ENCODE measurements around the gene GZF1. TPM values are rescaled to one million over a fixed set of nuclear protein-coding genes. Genes with fewer than 3 reads are reported as not detected.

The GZF1 gene
- total and polyA plus RNA-seq, 12 donors, result 8.6 to 42.7 (median 27.1) TPM

GRCh38 chr20:23417861-23418260 is 55.9 kb downstream of the GZF1 start:
- Histone ChIP-seq H3K27ac (peak overlapping the region in 3 of 10 donors; percentile 11 to 26 (median 17)), H3K27me3 (no peaks in the 10 kb centered on the region), H3K9me3 (peaks cover 0 to 3% (median 0%) of the 10 kb centered on the region in 11 donors), H3K4me1 (peaks cover 0 to 64% (median 30%) of the 10 kb centered on the region in 9 donors), H3K36me3 (no peaks in the 10 kb centered on the region), H3K4me3 (no peak overlapping the region)
- no peak for TF ChIP-seq CTCF (IDR thresholded peaks at IDR 0.05)
- no peak for ATAC-seq
- DNase-seq, result no peak
- intact Hi-C loops (cut with DNase I), result loop anchor here in 5 of 10 donors (5.0 to 10.0 kb wide), 4 partner anchors 51 to 1627 kb away; partner anchors contain the start of gene GZF1 (in 3 of the 5)

GRCh38 chr20:23419657-23419994 is 57.6 kb downstream of the GZF1 start:
- Histone ChIP-seq H3K36me3 (no peaks in the 10 kb centered on the region), H3K4me1 (peaks cover 0 to 48% (median 30%) of the 10 kb centered on the region in 9 donors), H3K27ac (peak overlapping the region in 9 of 10 donors; percentile 90 to 95 (median 94)), H3K9me3 (no peaks in the 10 kb centered on the region), H3K4me3 (peak overlapping the region in 9 of 10 donors; percentile 84 to 98 (median 95)), H3K27me3 (no peaks in the 10 kb centered on the region)
- 18 to 27% methylated on average over 5 of the region's 5 CpGs for WGBS, 2 donors
- no peak for TF ChIP-seq CTCF (IDR thresholded peaks at IDR 0.05)
- intact Hi-C loops (cut with DNase I), result loop anchor here in 5 of 10 donors (5.0 to 10.0 kb wide), 4 partner anchors 52 to 1625 kb away; partner anchors contain the start of gene GZF1 (in 3 of the 5)
- no peak for DNase-seq
- no peak for ATAC-seq

- H3K27me3 ChIP-seq, result peaks cover 0 to 3% (median 0%) of the 10 kb centered on the region in 7 donors
- intact Hi-C loops (cut with DNase I), result loop anchor here in 8 of 10 donors (5.0 to 10.0 kb wide), 4 partner anchors 53 to 1625 kb away; partner anchors contain the start of gene GZF1 (in 7 of the 8)
- 0 to 1% methylated on average over 58 of the region's 58 CpGs for WGBS, 2 donors
- H3K9me3 ChIP-seq, result no peaks in the 10 kb centered on the region
- peak overlapping the region; percentile 82 to 98 (median 94) for H3K4me3 ChIP-seq
- H3K4me1 ChIP-seq, result peaks cover 0 to 48% (median 30%) of the 10 kb centered on the region in 9 donors
- TF ChIP-seq CTCF (IDR thresholded peaks at IDR 0.05), result no peak
- ATAC-seq (peak; percentile 39 to 75 (median 56)), DNase-seq (peak in 1 of 2 donors; percentile 55)
- H3K27ac ChIP-seq, result peak overlapping the region; percentile 78 to 95 (median 94)
- H3K36me3 ChIP-seq, result no peaks in the 10 kb centered on the region
Observed at GRCh38 chr20:23419995-23420901, 58.3 kb downstream of the GZF1 start.
